Stimulated activated CD4-positive, alpha-beta T cell treated with anti-CD3 and anti-CD28 coated beads, Interleukin-12 subunit alpha, Interleukin-12 subunit beta, amount 100 ng/mL, for 4 hours (primary cell): ENCODE measurements around the gene LAX1.
"Not testable (repeated sequence)": the region's sequence is repeated elsewhere in the genome, so short reads cannot be mapped to it uniquely, and the experiment has no call there.

Experiments used
- DNase-seq: peaks from one replicate; pipeline ENCODE4 v3.0.0-alpha.2; 2020

Gene LAX1

DNA sequence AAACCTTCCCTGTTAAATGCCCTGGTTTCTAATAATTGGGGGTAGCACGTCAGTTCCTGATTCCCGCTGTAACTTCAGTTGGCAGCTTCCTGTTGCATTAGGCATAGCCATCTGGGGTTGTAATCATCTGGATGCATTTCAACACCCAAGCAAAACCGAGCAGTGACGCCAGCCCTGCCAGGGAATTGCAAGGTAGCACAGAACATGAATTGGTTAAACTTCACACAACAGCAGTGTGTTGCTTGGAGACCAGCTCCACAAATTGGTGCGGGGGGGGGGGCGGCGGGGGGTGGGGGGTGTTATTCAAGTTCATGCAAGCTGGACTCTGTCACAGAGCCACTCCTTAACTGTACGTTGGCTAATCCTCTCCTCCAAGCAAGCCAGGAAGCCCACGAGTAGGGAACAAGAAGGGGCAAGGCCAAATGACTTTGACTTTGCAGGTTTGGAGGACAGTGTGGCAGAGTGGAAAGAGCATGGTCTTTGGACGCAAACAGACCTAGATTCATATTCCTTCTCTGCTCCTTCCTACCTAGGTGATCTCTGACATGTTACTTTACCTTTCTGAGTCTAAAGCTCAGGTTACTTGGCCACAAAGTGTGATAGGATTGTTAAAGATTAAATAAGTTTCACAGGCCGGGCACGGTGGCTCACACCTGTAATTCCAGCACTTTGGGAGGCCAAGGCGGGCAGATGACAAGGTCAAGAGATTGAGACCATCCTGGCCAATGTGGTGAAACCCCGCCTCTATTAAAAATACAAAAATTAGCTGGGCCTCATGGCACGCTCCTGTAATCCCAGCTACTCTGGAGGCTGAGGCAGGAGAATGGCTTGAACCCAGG, 4.7 kb downstream of the LAX1 start:
- no peak for DNase-seq

DNA sequence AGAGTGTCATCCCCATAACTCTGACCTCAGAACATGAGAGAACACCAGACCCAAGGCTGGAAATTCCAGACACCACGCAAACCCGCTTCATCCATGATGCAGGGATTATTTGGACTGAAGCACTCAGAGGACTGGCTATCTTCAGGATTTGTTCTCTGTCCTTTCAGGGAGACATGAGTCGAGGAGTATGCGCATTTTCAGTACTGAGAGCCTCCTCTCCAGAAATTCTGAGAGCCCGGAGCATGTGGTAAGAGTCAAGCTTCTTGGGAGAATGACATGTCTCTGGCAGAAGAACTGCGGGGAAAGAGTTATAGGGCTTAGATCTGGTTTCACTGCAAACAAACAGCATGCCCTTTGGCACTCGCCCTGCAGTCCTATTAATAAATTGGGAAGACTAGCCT, 6.9 kb downstream of the LAX1 start:
- DNase-seq, result no peak

DNA sequence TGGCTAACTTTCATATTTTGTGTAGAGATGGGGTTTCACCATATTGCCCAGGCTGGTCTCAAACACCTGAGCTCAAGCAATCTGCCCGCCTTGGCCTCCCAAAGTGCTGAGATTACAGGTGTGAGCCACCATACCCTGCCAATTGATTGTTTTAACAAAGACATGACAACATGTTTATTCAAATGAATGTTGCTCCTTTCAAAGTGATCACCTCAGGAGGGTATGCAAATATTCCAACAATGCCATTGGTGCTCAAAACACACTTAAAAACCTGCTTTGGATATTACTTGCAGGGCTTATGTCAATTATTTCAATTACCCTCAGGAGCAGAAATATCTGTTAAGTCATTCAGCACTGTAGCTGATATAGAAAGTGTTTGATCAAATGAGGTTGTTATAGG, 7.9 kb downstream of the LAX1 start:
- no peak for DNase-seq

DNA sequence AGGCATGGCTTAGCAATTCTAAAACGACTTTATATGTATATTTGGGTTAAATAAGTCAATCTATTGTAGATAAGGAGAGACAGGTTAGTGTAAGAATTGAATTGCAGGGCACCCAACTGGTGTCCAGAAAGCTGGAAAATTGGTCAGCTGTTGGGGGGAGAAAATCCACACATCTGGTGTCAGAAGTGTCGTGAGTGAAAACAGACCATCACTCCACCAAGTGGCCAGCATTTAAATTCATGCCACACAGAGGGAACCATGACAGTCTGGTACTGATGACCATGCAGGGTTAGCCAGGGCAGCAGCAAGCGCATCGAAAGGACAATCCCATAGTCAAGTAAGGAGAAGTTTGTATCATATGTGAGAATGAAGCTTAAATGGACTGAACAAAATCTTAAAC, 11.7 kb downstream of the LAX1 start:
- DNase-seq, result no peak

DNA sequence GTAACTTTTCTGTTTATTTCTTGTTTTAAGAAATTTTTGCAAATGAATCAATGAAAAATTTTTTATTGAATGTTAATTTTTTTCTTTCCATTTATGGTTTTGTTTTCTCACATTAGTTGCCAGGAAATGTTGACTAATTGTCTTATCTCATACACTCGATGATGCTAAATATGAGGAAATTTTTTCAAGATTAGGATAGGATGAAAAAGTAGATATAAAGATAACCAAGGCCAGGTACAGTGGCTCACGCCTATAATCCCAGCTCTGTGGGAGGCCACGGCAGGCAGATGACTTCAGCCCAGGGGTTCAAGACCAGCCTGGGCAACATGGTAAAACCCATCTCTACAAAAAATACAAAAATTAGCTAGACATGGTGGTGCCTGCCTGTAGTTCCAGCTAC, 12.6 kb downstream of the LAX1 start:
- no peak for DNase-seq

DNA sequence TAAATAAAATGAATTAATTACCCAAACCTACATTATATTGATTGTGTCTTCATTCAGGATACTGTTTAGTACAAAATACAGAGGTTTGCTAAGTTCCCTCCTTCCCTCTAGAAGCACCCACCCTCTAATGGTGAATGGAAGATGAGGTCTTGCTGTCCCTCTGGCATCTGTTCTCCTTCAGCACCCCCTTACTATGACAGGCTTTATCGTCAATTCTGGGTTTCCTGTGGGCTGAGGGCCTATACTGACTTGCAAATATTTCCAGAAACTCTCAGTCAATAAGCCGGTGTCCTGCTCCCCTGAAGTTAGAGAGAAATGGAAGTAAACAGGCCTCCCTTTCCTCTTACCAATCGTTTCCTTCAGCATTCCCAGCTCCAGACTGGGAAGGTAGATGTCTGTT, 13.2 kb downstream of the LAX1 start:
- no peak for DNase-seq

DNA sequence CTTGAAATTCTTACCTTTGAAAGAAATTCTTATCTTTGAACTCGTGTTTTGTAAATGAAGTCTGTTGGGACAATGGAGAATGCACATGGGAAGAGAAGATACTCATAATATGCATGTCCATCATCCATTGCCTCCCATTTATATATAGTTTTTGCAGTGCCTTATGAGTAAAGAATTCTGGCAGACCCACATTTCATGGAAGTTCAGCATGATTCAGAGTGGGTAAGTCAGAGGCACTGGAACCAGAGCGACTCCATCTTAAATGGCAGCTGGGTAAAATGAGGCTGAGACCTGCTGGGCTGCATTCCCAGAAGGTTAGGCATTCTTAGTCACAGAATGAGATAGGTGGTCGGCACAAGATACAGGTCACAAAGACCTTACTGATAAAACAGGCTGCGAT, 13.8 kb downstream of the LAX1 start:
- no peak for DNase-seq

DNA sequence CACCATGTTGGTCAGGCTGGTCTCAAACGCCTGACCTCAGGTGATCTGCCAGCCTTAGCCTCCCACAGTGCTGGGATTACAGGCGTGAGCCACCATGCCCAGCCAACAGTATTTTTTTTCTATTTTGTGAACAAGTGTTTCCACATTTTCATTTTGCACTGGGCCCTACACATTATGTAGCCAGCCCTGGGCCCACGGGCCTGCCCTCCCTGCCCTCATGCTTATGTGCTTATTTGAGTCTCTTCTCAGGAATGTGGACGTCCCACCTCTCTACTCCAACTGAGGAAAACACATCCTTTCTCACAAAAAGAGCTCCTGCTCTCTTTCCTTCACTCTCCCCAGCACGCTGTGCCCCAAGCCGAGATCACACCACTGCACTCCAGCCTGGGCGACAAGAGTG, 17.0 kb downstream of the LAX1 start:
- no peak for DNase-seq

DNA sequence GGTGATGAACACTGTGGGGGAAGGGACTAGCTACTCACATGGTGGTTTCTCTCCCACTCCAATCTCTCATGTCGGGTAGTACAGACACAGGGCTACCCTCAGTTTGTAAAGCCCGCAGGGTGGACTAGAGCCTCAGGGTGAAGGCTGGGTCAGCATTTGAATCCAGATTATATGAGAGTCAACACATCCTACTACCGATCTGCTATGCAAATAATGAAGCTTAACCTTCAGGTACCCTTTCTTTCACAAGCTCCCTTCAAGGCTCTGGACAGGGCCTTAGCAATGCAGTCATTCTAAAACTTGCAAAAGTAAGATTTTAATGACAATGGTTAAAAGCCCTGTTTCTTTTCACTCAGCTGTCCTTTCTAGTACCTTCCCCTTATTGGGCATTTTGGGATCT, 25.0 kb downstream of the LAX1 start:
- no peak for DNase-seq

DNA sequence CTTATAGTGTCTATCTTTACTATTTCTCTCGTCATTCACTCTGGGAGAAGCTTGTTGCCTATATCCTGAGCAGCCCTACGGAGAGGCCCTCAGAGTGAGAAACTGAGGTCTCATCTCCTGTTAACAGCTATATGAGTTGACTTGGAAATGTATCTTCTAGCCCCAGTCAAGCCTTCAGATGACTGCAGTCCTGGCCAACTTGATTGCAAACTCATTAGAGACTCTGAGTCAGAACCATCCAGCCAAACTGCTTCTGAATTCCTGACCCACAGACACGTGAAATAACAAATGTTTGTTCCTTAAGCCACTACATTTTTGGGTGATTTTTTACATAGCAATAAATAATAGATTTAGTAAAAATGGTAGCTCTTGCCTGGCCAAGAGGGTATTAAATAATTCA, 26.5 kb downstream of the LAX1 start:
- no peak for DNase-seq

DNA sequence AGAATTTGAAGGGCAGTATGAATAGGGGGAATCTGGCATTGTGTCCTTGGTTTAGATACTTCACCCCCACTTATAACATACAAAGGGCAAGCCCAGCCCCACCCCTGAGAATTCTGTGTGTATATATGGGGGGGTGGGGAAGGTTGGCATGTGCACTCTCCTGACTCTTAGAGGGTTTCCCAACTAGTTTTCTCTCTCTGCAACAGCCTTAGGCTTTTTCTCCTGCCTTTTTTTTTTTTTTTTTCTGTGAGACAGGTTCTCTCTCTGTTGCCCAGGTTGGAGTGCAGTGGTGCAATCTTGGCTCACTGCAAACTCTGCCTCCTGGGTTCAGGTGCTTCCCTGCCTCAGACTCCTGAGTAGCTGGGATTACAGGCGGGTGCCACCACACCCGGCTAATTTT, 27.5 kb downstream of the LAX1 start:
- no peak for DNase-seq

DNA sequence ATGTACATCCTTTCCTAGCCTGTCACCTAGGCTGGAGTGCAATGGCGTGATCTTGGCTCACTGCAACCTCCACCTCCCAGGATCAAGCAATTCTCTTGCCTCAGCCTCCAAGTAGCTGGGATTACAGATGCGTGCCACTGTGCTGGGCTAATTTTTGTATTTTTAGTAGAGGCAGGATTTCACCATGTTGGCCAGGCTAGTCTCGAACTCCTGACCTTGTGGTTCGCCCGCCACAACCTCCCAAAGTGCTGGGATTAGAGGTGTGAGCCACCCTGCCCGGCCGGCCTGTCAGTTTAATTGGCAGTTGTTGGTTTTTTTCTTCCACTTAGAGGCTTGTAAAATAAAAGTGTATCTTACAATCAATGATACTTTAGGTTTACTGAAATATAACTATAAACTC, 28.6 kb downstream of the LAX1 start:
- DNase-seq, result not testable (repeated sequence)

DNA sequence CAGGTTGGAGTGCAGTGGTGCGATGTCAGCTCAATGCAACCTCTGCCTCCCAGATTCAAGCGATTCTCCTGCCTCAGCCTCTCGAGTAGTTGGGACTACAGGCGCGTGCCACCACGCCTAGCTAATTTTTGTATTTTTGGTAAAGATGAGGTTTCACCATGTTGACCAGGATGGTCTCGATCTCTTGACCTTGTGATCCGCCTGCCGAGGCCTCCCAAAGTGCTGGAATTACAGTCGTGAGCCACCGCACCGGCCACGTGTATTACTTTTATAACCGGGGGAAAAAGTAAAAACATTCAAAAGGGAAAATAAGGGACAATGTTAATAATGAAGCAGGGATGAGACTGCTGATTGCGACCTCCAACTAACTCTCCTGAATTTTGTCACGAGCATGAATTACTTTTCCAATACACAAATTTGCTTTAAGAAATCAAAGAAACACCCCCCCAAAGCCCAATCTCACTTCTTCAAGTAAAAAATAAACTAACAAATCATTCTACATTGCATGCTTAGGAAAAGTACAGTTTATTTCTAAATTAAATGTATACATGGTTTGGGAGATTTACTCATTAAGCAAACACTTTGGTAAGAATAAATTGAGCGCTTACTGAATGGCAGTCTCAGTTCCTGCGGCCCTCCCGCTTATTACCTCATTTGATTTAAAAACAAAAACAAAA, 29.9 kb downstream of the LAX1 start:
- no peak for DNase-seq

DNA sequence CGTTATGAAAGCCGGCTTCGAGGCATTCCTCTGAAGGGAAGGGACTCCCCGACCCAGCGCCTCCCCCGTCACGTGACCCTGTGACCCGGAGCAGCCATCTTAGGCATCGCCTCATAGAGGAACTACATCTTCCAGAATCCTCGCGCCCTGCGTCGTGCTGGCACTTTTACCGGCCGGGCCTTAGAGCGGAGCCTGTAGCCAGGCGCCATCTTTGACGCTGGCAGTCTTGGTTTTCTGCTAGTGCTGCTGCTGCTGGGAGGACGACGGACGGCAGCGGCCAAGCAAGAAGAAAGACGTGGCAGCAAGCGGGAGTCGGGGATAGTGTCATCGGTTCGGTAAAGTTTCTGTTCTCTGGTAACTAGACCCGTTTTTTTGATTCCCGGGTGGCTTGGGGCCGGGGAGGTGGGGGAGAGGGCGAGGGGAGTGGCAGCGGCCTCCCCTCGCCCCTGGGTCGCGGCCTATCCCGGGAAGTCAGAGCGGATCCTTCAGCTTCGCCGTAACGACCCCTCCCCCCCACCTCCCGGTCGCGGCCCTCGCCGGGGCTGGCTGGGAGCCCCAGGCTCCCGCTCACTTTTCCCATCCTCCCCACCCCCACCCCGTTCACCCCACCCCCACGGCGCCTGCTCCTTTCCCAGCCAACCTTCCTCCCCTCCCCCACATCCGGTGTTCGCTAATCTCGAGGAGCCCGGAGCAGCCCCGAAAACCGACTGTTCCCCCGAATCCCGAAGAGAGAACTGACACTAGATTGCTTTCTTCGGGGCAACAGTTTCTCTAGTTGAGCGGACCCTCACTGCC, 30.7 kb downstream of the LAX1 start, which contains the start of the genes ZBED6 and ZC3H11A:
Gene ZBED6 (plus strand): TSS at position 183 of the 795 bp plus-strand sequence. CDS start 1,900 bp downstream, outside the sequence.
Gene ZC3H11A (plus strand): TSS at position 183 of the 795 bp plus-strand sequence. CDS start 21,448 bp downstream, outside the sequence.
- peak; percentile 95 for DNase-seq

DNA sequence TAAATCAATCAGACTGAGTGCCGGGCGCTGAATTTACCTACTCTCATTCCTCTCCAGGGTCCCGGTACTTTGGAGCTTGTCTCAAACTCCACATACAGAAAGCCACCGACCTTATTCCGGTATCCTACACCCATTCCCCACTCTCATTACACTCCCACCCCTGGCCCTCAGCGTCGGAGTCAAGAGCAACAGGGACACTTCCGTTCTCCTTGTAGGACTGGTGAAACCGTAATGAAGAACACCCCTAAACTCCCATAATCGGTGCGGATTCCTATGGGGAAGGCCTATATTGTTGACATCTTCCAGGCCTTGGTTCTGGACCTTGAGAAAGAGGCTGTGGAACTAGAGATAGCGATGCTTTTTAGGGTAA, 31.2 kb downstream of the LAX1 start:
- DNase-seq, result peak; percentile 15

DNA sequence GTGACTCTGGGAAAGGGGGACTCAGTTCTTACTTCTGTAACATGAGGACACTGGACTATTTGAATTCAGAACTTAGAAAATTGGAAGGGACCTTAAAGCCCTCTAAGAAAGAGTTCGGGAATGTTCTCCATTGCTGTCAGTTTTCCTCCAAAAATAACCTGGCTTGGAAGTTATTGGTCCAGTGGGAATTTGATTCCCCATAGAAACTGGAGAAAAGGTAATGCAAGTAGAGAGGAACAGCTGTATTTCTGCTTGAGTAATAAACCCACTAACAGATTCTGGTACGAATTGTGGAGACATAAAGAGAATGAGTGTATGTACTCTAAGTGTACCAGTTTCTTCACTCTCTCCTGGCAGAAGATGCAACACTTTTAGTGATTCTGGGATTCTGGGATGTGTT, 32.2 kb downstream of the LAX1 start:
- no peak for DNase-seq

DNA sequence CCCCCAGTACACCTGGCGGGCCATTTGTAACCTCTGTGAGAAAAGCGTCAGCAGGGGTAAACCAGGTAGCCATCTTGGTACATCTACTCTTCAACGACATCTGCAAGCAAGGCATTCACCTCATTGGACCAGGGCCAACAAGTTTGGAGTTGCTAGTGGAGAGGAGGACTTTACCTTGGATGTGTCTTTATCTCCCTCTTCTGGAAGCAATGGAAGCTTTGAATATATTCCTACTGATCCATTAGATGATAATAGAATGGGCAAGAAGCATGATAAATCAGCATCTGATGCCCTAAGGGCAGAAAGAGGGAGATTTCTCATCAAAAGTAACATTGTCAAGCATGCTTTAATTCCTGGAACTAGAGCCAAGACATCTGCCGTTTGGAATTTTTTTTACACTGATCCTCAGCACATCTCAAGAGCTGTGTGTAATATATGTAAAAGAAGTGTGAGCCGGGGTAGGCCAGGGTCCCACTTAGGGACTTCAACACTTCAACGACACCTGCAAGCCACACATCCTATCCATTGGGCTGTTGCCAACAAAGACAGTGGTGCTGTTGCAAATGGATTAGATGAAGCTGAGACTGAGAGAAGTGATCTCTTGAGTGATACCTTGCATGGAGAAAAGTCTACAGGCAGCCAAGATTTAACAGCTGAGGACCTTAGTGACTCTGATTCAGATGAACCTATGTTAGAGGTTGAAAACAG, 33.1 kb downstream of the LAX1 start:
- DNase-seq, result no peak

DNA sequence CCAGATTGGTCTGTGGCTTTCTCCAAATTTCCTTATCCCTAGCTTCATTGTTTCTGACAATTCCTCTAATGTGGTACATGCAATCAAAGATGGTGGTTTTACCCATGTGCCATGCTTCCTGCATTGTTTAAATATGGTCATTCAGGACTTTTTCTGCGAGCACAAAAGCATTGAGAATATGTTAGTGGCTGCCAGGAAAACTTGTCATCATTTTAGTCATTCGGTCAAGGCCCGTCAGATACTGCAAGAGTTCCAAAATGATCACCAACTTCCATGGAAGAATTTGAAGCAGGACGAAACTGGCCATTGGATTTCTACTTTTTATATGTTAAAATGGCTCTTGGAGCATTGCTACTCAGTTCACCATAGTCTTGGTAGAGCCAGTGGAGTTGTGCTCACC, 34.2 kb downstream of the LAX1 start:
- no peak for DNase-seq

DNA sequence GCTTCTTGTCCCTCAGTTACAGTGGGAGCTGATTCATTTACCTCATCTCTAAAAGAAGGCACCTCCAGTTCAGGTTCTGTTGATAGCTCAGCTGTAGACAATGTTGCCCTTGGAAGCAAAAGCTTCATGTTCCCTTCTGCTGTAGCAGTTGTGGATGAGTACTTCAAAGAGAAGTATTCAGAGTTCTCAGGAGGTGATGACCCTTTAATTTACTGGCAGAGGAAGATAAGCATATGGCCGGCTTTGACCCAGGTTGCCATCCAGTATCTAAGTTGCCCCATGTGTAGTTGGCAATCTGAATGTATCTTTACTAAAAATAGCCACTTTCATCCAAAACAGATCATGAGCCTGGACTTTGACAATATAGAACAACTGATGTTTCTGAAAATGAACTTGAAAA, 35.0 kb downstream of the LAX1 start:
- DNase-seq, result no peak

DNA sequence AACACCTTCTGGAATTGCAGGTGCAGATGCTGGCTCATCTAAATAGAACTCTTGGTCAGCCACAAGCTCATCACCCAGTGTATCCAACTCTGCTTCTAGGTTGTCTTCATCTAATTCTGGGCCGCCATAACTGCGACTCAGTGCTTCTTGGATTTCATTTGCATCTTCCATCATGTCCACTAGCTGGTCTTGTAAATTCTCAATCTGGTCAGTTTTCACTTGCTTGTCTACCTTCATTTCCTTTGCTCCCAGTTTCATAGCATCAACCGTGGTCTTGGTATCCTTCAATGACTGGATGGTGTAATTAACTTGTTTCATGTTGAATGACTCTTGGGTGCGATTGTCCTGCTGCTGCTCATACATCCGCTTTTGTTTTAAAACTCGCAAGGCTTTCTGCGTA, 40.7 kb downstream of the LAX1 start:
- no peak for DNase-seq

DNA sequence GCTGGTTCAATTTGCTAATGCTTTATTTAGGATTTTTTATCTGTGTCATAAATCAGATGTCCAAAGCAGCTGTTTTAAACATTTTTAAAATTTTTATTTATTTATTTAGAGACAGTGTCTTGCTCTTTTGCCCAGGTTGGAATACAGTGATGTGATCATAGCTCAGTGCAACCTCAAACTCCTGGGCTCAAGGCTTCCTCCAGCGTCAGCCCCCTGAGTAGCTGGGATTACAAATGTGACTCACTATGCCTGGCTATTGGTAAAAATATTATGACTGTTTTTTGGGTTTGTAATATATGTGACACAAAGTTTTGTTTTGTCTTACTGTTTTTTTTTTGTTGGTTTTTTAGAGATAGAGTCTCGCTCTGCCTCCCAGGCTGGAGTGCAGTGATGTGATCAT, 42.2 kb downstream of the LAX1 start:
- DNase-seq, result no peak

DNA sequence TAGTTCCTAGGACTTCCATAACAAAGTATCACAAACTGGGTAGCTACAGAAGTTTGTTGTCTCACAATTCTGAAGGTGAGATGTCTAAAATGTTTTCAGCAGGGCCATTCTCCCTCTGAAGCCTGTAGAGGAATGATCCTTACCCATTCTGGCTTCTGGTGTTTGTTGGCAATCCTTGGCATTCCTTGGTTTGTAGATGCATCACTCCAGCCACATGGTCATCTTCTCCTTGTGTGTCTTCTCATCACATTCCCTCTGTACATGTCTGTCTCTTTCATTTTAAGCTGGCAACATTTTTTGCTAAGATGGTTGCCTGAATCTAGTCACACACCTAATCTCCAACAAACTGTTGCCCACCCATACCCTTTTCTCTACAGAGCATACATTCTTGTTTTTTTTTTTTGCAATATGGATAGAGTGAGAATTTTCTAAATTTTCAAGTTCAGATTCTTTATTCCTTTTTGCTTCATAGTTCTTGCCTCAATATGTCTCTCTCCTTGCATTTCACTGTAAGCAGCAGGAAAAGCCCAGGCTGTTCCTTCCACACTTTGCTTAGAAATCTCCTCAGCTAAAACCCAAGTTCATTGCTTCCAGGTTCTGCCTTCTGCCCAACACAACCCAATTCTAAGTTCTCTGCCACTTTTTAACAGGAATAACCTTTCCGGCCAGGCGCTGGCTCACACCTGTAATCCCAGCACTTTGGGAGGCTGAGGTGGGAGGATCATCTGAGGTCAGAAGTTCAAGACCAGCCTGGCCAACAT, 48.8 kb downstream of the LAX1 start:
- no peak for DNase-seq
